Muscle of leg (tissue), 11 donors: Measurements from ENCODE around the gene POLDIP2. TPM values are rescaled to one million over a fixed set of nuclear protein-coding genes. Genes with fewer than 3 reads are reported as not detected.

Source experiments
- DNase-seq: peaks from one replicate; pipeline ENCODE4 v3.0.0; 2013
- H3K27ac ChIP-seq: one replicate; pipeline ENCODE4 v1.5.1; 2013; ENCODE audit warnings: mild to moderate bottlenecking, low read length, control low read depth
- H3K27me3 ChIP-seq: one replicate; pipeline ENCODE4 v1.6.1; 2013; ENCODE audit warnings: low read length; ENCODE audit not compliant: control insufficient read depth, insufficient read depth
- H3K36me3 ChIP-seq: one replicate; pipeline ENCODE4 v1.6.1; 2013; ENCODE audit warnings: low read length; ENCODE audit not compliant: control insufficient read depth, insufficient read depth
- H3K4me1 ChIP-seq: one replicate; pipeline ENCODE4 v1.6.1; 2013; ENCODE audit warnings: low read length; ENCODE audit not compliant: control insufficient read depth, insufficient read depth
- H3K4me3 ChIP-seq: one replicate; pipeline ENCODE4 v1.5.1; 2013; ENCODE audit warnings: low read length, control low read depth
- H3K9me3 ChIP-seq: replicated peaks from 2 replicates; pipeline ENCODE4 v1.6.1; 2013; ENCODE audit warnings: low read depth, low read length; ENCODE audit not compliant: control insufficient read depth
- WGBS: methylation state at CpG from one replicate; pipeline ENCODE4 v1.1.5; 2013; ENCODE audit warnings: missing lambda C conversion rate; ENCODE audit not compliant: insufficient coverage; 5-methylcytosine and 5-hydroxymethylcytosine counted together
- polyA plus RNA-seq, 8 donors: library from polyadenylated mRNA; unstranded; fragments of 120-200 nt; gene quantifications; one replicate each; pipeline versions ENCODE4 v1.2.1 to v1.2.3, GENCODE V29; 2013; ENCODE audit warnings: inconsistent platforms in 1 of 8, low replicate concordance in 1 of 8; ENCODE audit not compliant: insufficient read length in 8 of 8, insufficient read depth in 1 of 8
- total RNA-seq: library from RNA; stranded (reverse); fragments of 120-200 nt; gene quantifications from one replicate; pipeline ENCODE4 v1.2.4, GENCODE V29; 2013

POLDIP2 gene
- total and polyA plus RNA-seq, 9 donors: 53.0 to 65.2 (median 60.5) TPM

DNA sequence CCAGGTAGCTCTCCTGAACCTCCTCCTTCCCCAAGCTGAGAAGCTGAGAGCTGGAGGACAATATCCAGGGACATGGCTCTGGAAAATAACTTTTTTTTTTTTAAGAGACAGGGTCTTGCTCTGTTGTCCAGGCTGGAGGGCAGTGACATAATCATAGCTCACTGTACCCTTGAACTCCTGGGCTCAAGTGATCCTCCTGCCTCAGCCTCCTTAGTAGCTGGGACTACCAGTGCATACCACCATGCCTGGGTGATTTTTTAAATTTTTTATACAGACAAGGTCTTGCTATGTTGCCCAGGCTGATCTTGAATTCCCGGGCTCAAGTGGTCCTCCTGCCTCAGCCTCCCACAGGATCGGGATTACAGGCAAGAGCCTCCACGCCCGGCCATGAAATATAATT is 42.5 kb upstream of the POLDIP2 start:
- Histone ChIP-seq H3K36me3 (peaks cover 55% of the 10 kb centered on the region), H3K27ac (no peak overlapping the region), H3K27me3 (no peaks in the 10 kb centered on the region), H3K4me3 (no peak overlapping the region), H3K4me1 (peaks cover 5% of the 10 kb centered on the region), H3K9me3 (no peaks in the 10 kb centered on the region)
- no peak for DNase-seq
- 80% methylated on average over 1 of the region's 4 CpGs for WGBS

DNA sequence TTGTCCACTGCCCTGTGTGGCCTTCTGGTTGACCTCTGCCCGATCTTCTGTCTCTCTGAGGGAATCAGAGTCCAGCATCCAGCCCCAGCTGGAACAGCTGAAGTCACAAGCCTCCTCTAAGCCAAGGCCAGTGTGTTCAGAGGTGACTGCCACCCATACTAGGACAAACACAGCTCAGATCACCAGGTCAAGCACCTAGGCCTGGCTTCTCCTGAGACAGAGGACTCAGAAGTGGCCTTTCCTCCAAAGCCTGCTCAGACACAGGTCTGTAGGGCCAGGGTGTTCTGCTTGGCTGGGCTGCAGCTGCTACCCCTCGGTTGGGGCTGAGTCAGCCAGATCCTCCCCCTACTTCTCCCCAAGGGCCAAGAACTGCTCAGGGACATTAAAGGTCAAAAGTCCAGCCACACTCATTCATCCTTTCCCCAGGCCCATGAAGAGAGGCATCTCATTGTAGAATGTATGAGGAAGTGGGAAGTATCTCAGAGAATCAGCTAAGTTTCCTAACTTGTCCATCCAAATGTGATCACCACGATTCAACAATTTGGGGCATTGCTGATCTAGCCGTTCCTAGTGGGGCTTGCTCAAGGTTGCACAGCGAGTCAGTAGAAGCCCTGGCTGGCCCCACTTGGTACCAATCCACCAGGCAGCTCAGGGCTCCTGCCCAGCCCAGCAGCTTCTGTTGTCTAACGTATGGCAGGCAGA is 41.1 kb upstream of the POLDIP2 start:
- WGBS: 43% methylated on average over 5 of the region's 6 CpGs
- Histone ChIP-seq H3K4me1 (no peaks in the 10 kb centered on the region), H3K36me3 (peaks cover 59% of the 10 kb centered on the region)

DNA sequence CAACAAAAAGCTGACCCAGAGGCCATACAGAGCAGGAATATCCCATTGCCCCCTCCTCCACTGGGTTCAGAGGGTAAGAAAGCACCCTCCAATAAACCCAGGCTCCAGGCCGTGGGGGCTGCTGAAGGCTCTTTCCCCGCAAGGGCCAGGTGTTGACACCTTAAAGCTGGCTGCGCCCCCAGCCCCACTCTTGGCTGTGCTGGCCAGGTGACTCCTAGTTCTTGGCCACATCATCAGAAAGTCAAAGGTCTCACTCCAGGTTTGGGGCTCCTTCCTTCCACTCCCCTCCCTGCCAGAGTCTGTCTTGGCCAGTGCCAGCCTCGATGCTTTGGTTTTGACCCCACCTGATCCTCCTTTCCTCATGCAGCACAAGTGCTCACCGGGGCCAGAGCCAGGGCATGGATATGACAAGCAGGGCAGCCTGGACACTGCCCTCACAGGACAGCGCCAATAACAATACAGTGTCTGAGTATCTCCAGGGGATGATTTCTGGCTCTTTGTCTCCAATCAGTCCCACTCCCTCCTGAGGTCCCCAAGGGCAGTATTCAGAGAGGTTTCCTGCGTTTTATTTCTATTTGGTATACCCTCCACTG is 40.5 kb upstream of the POLDIP2 start:
- 65% methylated on average over 5 of the region's 7 CpGs for WGBS
- Histone ChIP-seq H3K36me3 (peaks cover 55% of the 10 kb centered on the region), H3K4me1 (no peaks in the 10 kb centered on the region), H3K27me3 (no peaks in the 10 kb centered on the region), H3K9me3 (no peaks in the 10 kb centered on the region), H3K4me3 (no peak overlapping the region), H3K27ac (no peak overlapping the region)
- DNase-seq: no peak

More for the DNA sequence above, 41.1 kb upstream of the POLDIP2 start:
- no peaks in the 10 kb centered on the region for H3K27me3 ChIP-seq
- no peak overlapping the region for H3K4me3 ChIP-seq
- no peak overlapping the region for H3K27ac ChIP-seq
- no peak for DNase-seq
- H3K9me3 ChIP-seq: no peaks in the 10 kb centered on the region

DNA sequence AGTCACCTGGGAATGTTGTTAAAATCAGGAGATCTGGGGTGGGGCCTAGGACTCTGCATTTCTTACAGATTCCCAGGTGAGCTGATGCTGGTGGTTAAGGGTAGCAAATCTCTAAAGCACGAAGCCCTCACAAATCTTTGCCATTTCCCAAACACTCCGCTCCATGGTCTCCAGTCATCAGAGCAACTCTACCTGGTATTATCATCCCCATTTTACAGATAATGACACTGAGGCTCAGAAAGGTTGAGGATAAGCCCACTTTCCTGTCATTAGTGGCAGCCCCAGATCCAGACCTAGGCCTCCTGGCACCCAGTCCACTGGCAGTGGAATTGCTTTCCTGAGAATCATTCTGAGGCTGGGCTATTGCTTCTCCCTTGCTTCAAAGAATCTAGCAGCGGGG is 39.9 kb upstream of the POLDIP2 start:
- Histone ChIP-seq H3K27me3 (no peaks in the 10 kb centered on the region), H3K36me3 (peaks cover 50% of the 10 kb centered on the region), H3K4me1 (no peaks in the 10 kb centered on the region), H3K4me3 (no peak overlapping the region), H3K27ac (no peak overlapping the region), H3K9me3 (no peaks in the 10 kb centered on the region)
- WGBS: 100% methylated on average over 2 of the region's 3 CpGs
- DNase-seq: no peak

DNA sequence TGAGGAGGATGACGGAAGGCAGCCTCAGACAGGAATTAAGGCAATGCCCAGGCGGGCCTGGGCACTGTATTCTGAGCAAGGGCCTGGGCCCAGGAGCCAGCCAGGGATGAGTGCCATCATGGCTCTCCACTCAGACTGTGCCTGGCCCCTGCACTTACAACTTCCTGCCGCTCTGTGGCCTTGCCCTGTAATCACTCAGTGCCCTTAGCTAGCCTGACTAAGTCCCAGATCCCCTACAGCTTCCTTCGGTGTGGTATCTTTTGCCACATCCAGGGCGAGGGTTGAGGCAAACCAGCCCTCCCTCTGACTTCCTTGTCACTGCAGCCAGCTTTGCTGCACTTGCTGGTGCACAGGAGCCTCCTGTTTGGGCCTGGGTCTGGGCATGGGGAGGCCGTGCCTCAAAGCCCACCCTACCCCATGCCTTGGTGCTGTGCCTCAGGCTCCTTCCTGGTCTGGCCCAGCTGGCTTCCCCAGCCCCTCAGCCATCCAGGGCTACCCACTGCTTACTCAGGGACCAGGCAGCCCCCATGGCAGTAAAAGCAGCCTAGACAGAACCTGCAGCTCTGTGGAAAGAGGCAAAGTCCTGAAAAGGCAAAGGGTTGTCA is 39.4 kb upstream of the POLDIP2 start:
- 77% methylated on average over 6 of the region's 6 CpGs for WGBS
- Histone ChIP-seq H3K36me3 (peaks cover 49% of the 10 kb centered on the region), H3K4me3 (no peak overlapping the region), H3K27ac (no peak overlapping the region), H3K9me3 (no peaks in the 10 kb centered on the region), H3K4me1 (no peaks in the 10 kb centered on the region), H3K27me3 (no peaks in the 10 kb centered on the region)
- no peak for DNase-seq

DNA sequence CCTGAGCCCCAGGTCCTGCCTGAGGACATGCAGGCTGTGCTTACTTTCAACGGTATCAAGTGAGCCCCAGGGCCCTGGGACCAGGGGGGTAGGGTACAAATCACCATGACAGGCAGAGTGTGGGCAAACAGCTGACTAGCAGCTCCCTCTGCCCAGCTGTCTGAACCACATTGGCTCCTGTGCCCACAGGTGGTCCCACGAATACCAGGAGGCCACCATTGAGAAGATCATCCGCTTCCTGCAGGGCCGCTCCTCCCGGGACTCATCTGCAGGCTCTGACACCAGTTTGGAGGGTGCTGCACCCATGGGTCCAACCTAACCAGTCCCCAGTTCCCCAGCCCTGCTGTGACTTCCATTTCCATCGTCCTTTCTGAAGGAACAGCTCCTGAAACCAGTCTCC is 38.6 kb upstream of the POLDIP2 start:
- Histone ChIP-seq H3K4me1 (no peaks in the 10 kb centered on the region), H3K9me3 (no peaks in the 10 kb centered on the region), H3K4me3 (no peak overlapping the region), H3K27me3 (no peaks in the 10 kb centered on the region), H3K27ac (no peak overlapping the region), H3K36me3 (peaks cover 51% of the 10 kb centered on the region)
- WGBS: 86% methylated on average over 5 of the region's 6 CpGs
- DNase-seq: no peak

DNA sequence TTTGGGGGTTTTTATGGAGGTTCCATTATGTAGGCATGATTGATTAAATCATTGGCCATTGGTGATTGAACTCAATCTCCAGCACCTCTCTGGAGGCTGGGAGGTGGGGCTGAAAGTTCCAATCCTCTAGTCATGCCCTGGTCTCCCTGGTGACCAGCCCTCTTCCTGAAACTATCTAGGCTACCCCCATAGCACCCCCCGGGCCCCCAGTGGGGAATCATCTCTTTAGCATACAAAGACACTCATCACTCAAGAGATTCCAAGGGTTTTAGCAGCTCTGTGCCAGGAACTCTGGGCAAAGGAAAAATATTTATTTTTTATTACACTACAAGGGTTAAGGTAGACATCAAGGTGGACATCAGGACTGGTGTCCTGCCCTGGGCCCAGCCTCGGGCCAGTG is 38.1 kb upstream of the POLDIP2 start:
- Histone ChIP-seq H3K4me1 (no peaks in the 10 kb centered on the region), H3K4me3 (no peak overlapping the region), H3K9me3 (no peaks in the 10 kb centered on the region), H3K27me3 (no peaks in the 10 kb centered on the region), H3K27ac (no peak overlapping the region), H3K36me3 (peaks cover 54% of the 10 kb centered on the region)
- no peak for DNase-seq
- no CpG with 5 or more reads among the region's 2 CpGs for WGBS

DNA sequence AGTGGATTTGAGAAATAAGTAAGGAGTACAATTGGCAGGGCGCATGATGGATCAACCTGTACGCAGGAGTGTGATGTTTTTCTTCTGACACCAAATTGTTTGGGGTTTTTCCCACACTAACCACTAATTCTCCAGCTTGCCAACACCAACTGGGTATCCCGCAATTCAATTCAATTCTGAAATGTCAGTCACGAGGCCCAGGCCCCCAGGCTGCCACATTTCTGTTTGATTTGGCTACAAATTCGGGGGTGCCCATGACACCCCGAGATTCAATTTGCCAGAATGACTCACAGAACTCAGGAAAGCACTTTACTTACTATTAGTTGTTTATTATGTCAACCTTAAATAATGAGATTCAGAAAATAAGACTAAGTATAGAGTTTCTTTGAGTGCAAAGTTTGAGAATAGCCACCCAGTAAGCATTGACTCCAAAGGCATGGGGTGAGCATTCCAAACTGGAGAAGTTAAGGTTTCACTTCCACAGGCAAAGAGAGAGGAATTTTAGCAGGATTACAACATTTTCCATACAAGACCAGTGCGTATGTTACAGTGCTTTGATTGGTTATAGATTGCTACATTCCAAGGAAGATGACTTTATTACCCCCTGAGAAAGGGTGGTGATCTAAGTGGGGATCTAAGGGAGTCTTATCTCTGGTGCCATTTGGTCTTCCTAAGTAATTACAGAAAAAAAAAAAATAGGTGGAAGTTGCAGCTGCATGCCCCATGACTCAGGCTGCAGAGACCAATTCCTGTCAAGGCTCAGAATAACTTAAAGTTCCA is 37.2 kb upstream of the POLDIP2 start:
- no peaks in the 10 kb centered on the region for H3K27me3 ChIP-seq

DNA sequence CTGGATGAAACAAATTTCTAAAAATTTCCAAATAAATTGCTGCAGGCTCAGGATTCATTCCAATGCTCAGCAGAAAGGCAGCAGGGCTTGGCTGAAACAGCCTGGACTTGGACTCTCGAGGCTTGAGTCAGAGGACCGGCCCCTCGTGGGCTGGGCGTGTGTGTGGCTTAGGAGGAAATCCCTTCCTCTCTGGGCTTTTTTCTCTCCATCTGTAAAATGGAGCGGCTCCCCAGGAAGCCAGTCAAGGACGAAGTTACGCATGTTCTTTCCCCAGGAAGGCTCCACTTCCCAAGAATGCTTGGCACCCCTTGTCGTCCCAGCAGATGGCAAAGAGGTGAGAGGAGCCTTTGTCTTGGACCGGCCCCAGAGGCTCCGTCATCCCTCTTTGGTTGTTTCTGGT is 35.2 kb upstream of the POLDIP2 start:
- 60% methylated on average over 1 of the region's 10 CpGs for WGBS

More for the DNA sequence above, 37.2 kb upstream of the POLDIP2 start:
- no peak for DNase-seq
- no peak overlapping the region for H3K4me3 ChIP-seq
- H3K36me3 ChIP-seq: peaks cover 55% of the 10 kb centered on the region
- no peaks in the 10 kb centered on the region for H3K4me1 ChIP-seq
- WGBS: 75% methylated on average over 2 of the region's 7 CpGs
- H3K9me3 ChIP-seq: no peaks in the 10 kb centered on the region
- no peak overlapping the region for H3K27ac ChIP-seq

DNA sequence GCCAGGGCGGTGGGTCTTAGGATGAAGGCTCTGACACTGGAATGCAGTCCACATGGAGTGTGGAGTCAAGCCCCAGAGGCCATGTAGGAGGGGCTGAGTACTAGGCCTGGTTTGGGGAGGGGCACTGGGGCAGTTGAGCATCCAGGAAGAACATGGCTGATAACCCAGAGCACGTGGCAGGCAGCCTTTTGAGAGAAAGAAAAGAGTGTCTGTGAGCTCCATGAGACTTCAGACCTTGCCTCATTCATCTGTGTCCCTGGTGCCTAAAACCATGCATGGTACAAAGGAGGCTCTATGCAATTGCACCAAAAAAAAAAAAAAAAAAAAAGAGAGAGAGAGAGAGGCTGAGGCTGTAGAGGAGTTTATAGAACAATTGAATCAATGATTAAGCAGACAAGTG is 34.1 kb upstream of the POLDIP2 start:
- Histone ChIP-seq H3K36me3 (peaks cover 52% of the 10 kb centered on the region), H3K4me1 (no peaks in the 10 kb centered on the region), H3K27me3 (no peaks in the 10 kb centered on the region), H3K9me3 (no peaks in the 10 kb centered on the region), H3K4me3 (no peak overlapping the region), H3K27ac (no peak overlapping the region)
- DNase-seq: no peak
- WGBS: 41% methylated on average over 2 of the region's 2 CpGs

More for the DNA sequence above, 35.2 kb upstream of the POLDIP2 start:
- H3K4me3 ChIP-seq: no peak overlapping the region
- H3K4me1 ChIP-seq: no peaks in the 10 kb centered on the region
- DNase-seq: no peak
- H3K36me3 ChIP-seq: peaks cover 62% of the 10 kb centered on the region
- no peak overlapping the region for H3K27ac ChIP-seq
- H3K9me3 ChIP-seq: no peaks in the 10 kb centered on the region
- no peaks in the 10 kb centered on the region for H3K27me3 ChIP-seq
